Measurements from ENCODE around the gene ATXN7L3B. TPM values are rescaled to one million over a fixed set of nuclear protein-coding genes. Genes with fewer than 3 reads are reported as not detected.

Gene ATXN7L3B
- total RNA-seq, 1 donor from 2014 or later = 30.6 TPM

DNA sequence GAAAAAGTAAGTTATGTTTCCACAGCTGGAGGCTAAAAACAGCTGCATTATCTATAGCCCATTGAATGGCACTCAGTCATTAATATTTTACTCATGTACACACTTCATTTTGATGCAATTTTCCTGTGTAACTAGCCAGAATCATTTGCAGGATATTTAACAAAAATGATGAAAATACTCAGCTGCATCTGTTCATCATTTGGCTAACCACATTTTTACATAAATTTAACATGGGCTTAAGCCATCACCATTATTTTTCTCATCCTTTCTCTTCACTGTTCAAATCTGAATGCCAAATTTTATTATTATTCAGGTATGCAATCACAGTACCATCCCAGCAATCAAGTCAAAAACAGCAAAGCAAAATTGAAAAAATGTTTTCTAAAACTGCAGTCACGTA, 41.8 kb downstream of the ATXN7L3B start:
- Mint-ChIP-seq H3K4me1 (ENCODE audit: low read depth, unreplicated experiment) (no peaks in the 10 kb centered on the region), H3K27ac (ENCODE audit: unreplicated experiment) (no peak overlapping the region), H3K36me3 (ENCODE audit: low read depth, unreplicated experiment) (no peaks in the 10 kb centered on the region), H3K4me3 (ENCODE audit: unreplicated experiment) (no peak overlapping the region), H3K9me3 (ENCODE audit: unreplicated experiment) (no peaks in the 10 kb centered on the region), H3K27me3 (ENCODE audit: low read depth, unreplicated experiment) (no peaks in the 10 kb centered on the region)
- TF ChIP-seq, protein P1, sequence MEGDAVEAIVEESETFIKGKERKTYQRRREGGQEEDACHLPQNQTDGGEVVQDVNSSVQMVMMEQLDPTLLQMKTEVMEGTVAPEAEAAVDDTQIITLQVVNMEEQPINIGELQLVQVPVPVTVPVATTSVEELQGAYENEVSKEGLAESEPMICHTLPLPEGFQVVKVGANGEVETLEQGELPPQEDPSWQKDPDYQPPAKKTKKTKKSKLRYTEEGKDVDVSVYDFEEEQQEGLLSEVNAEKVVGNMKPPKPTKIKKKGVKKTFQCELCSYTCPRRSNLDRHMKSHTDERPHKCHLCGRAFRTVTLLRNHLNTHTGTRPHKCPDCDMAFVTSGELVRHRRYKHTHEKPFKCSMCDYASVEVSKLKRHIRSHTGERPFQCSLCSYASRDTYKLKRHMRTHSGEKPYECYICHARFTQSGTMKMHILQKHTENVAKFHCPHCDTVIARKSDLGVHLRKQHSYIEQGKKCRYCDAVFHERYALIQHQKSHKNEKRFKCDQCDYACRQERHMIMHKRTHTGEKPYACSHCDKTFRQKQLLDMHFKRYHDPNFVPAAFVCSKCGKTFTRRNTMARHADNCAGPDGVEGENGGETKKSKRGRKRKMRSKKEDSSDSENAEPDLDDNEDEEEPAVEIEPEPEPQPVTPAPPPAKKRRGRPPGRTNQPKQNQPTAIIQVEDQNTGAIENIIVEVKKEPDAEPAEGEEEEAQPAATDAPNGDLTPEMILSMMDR (IDR thresholded peaks at IDR 0.05; ENCODE audit: insufficient read depth, low read depth, low read length) = no peak
- no peak for TF ChIP-seq EZH2 (IDR thresholded peaks at IDR 0.05; ENCODE audit: insufficient read depth, low read length)
- H3K4me2 ChIP-seq (ENCODE audit: low read length) = no peak overlapping the region
- DNase-seq (ENCODE audit: low read depth) (no peak), FAIRE-seq (no peak)
- no peaks in the 10 kb centered on the region for H3K9me3 ChIP-seq (ENCODE audit: insufficient read depth, low read depth, low read length)
- H3K27me3 ChIP-seq (ENCODE audit: insufficient read depth, low read length) = no peaks in the 10 kb centered on the region
- H3K79me2 ChIP-seq (ENCODE audit: insufficient read depth, low read length) = no peaks in the 10 kb centered on the region
- H2AFZ ChIP-seq (ENCODE audit: low read depth, low read length) = no peak overlapping the region
- no peak overlapping the region for H3K9ac ChIP-seq (ENCODE audit: low read length)
- no peak overlapping the region for H3K4me3 ChIP-seq (ENCODE audit: insufficient read depth, low read depth, low read length)
- no peak overlapping the region for H3K27ac ChIP-seq (ENCODE audit: low read depth, low read length)
- H3K4me1 ChIP-seq (ENCODE audit: insufficient read depth, low read length) = no peaks in the 10 kb centered on the region
- no peaks in the 10 kb centered on the region for H4K20me1 ChIP-seq (ENCODE audit: insufficient read depth, low read length)
- H3K36me3 ChIP-seq (ENCODE audit: insufficient read depth, low read length) = no peaks in the 10 kb centered on the region

DNA sequence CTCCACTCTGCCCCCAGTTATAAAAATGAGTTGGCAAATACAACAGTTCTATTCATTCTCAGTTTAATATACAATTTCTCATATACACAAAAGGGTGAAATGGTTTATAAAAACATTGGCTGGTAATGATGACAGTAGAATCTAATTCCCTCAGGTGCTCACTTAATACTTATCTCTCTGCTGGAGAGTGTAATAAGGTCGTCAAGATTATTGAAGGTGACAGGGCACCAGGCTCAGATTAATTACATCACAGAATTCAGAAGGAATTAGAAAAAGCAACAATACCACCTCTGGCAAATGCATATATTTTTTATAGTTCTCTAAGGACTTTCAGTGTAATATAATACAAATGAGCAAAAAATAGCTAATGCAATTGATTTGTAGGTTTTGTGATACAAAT, 42.3 kb downstream of the ATXN7L3B start:
- H3K27ac Mint-ChIP-seq (ENCODE audit: unreplicated experiment) = no peak overlapping the region
- no peak for FAIRE-seq
- H3K9ac ChIP-seq (ENCODE audit: low read length) = no peak overlapping the region
- H3K4me1 Mint-ChIP-seq (ENCODE audit: low read depth, unreplicated experiment) = no peaks in the 10 kb centered on the region
- H3K36me3 ChIP-seq (ENCODE audit: insufficient read depth, low read length) = no peaks in the 10 kb centered on the region
- H3K4me3 ChIP-seq (ENCODE audit: insufficient read depth, low read depth, low read length) = no peak overlapping the region
- TF ChIP-seq, protein P1 (IDR thresholded peaks at IDR 0.05; ENCODE audit: insufficient read depth, low read depth, low read length) = no peak
- no peak for TF ChIP-seq EZH2 (IDR thresholded peaks at IDR 0.05; ENCODE audit: insufficient read depth, low read length)
- no peaks in the 10 kb centered on the region for H3K27me3 Mint-ChIP-seq (ENCODE audit: low read depth, unreplicated experiment)
- no peaks in the 10 kb centered on the region for H3K36me3 Mint-ChIP-seq (ENCODE audit: low read depth, unreplicated experiment)
- no peak overlapping the region for H3K4me2 ChIP-seq (ENCODE audit: low read length)
- H3K4me1 ChIP-seq (ENCODE audit: insufficient read depth, low read length) = no peaks in the 10 kb centered on the region
- H4K20me1 ChIP-seq (ENCODE audit: insufficient read depth, low read length) = no peaks in the 10 kb centered on the region
- no peaks in the 10 kb centered on the region for H3K27me3 ChIP-seq (ENCODE audit: insufficient read depth, low read length)
- H3K27ac ChIP-seq (ENCODE audit: low read depth, low read length) = no peak overlapping the region
- H3K9me3 ChIP-seq (ENCODE audit: insufficient read depth, low read depth, low read length) = no peaks in the 10 kb centered on the region
- no peaks in the 10 kb centered on the region for H3K9me3 Mint-ChIP-seq (ENCODE audit: unreplicated experiment)
- DNase-seq (ENCODE audit: low read depth) = no peak
- no peak overlapping the region for H2AFZ ChIP-seq (ENCODE audit: low read depth, low read length)
- no peaks in the 10 kb centered on the region for H3K79me2 ChIP-seq (ENCODE audit: insufficient read depth, low read length)
- H3K4me3 Mint-ChIP-seq (ENCODE audit: unreplicated experiment) = no peak overlapping the region

DNA sequence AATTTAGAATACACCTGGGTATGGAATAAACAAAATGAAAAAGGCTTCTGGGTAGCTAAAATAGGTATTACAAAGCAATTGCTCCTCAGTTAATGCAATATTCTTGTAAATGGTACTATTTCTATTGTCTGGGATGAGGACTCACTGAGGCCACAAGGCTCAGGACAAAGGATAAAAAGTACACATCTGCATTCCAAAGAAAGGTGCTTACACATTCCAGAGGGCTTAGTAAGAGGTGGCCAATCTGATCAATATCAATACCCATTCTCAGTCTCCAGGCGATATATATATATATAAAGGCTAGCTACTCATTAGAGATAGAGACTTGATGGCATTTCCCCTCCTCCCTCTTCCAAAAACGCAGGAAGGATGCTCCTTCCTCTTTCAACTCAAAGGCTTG, 43.8 kb downstream of the ATXN7L3B start:
- no peaks in the 10 kb centered on the region for H3K79me2 ChIP-seq (ENCODE audit: insufficient read depth, low read length)
- DNase-seq (ENCODE audit: low read depth) (no peak), FAIRE-seq (no peak)
- H3K27me3 ChIP-seq (ENCODE audit: insufficient read depth, low read length) = no peaks in the 10 kb centered on the region
- no peaks in the 10 kb centered on the region for H3K9me3 ChIP-seq (ENCODE audit: insufficient read depth, low read depth, low read length)
- TF ChIP-seq, protein P1 (IDR thresholded peaks at IDR 0.05; ENCODE audit: insufficient read depth, low read depth, low read length) = no peak
- no peak for TF ChIP-seq EZH2 (IDR thresholded peaks at IDR 0.05; ENCODE audit: insufficient read depth, low read length)
- H3K36me3 ChIP-seq (ENCODE audit: insufficient read depth, low read length) = no peaks in the 10 kb centered on the region
- Mint-ChIP-seq H3K27ac (ENCODE audit: unreplicated experiment) (no peak overlapping the region), H3K36me3 (ENCODE audit: low read depth, unreplicated experiment) (no peaks in the 10 kb centered on the region), H3K4me3 (ENCODE audit: unreplicated experiment) (no peak overlapping the region), H3K27me3 (ENCODE audit: low read depth, unreplicated experiment) (no peaks in the 10 kb centered on the region), H3K9me3 (ENCODE audit: unreplicated experiment) (no peaks in the 10 kb centered on the region), H3K4me1 (ENCODE audit: low read depth, unreplicated experiment) (no peaks in the 10 kb centered on the region)
- H4K20me1 ChIP-seq (ENCODE audit: insufficient read depth, low read length) = no peaks in the 10 kb centered on the region
- H3K27ac ChIP-seq (ENCODE audit: low read depth, low read length) = no peak overlapping the region
- no peak overlapping the region for H3K4me3 ChIP-seq (ENCODE audit: insufficient read depth, low read depth, low read length)
- H3K9ac ChIP-seq (ENCODE audit: low read length) = no peak overlapping the region
- H3K4me2 ChIP-seq (ENCODE audit: low read length) = no peak overlapping the region
- no peaks in the 10 kb centered on the region for H3K4me1 ChIP-seq (ENCODE audit: insufficient read depth, low read length)
- no peak overlapping the region for H2AFZ ChIP-seq (ENCODE audit: low read depth, low read length)

All from astrocyte (in vitro differentiated cells and primary cell).